Measurements from ENCODE around the gene MS4A10. TPM values are rescaled to one million over a fixed set of nuclear protein-coding genes. Genes with fewer than 3 reads are reported as not detected.
A peak's percentile ranks its signal among the peaks of the same experiment; 100 is the strongest.
"Not testable (repeated sequence)": the region's sequence is repeated elsewhere in the genome, so short reads cannot be mapped to it uniquely, and the experiment has no call there.

MS4A10 gene
- total RNA-seq: not detected
- long read RNA-seq: 0 reads

DNA sequence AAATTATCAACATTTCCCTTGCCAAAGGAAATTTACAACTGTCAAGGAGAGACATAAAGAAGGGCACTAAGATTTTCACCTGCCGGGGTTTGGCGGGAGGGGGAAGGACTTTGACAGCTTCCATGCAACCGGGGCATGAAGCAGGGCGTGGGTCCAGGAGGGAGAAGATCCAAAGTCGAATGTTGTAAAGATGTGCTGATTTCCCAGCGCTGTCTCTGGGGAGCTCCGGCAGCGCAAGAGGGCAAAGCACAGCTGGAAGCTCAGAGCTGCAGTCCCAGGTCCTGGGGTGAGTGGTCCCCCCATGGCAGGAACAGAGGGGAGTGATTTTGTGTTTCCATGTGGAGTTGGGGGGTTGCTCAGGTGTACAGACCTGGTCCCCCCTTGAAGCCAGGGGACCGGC lies at the start of gene MS4A10:
Gene MS4A10, plus strand, starts transcription at position 198 of the 400 bp plus-strand sequence. CDS start 5,003 bp downstream, outside the sequence.
- no peak for DNase-seq (ENCODE audit: low spot score)
- intact Hi-C loops (cut with DNase I): no loop called here

GRCh38 chr11:60739114-60739513 lies 46.0 kb upstream of the MS4A10 start:
- no peak for DNase-seq (ENCODE audit: low spot score)
- intact Hi-C loops (cut with DNase I): no loop called here

DNA sequence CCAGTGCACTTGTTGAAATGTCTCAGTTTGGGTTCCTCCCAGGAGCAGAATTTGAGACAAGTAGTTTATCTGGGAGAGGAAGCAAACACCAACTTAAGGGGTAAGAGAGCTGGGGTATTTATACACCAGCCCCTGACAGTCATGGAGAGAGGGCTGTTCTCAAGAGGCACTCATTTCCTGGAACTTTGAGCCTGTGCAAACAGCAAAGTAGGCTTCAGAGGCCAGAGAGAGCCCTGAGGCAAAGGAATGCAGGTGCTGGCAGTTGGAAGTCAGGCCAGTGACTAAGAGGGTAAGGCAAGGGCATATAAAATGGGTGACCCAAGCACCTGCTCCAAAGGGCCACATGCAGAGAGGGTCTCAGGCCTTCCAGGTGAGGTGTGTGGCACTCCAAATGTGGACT lies 44.6 kb upstream of the MS4A10 start:
- DNase-seq (ENCODE audit: low spot score): no peak
- intact Hi-C loops (cut with DNase I): no loop called here

DNA sequence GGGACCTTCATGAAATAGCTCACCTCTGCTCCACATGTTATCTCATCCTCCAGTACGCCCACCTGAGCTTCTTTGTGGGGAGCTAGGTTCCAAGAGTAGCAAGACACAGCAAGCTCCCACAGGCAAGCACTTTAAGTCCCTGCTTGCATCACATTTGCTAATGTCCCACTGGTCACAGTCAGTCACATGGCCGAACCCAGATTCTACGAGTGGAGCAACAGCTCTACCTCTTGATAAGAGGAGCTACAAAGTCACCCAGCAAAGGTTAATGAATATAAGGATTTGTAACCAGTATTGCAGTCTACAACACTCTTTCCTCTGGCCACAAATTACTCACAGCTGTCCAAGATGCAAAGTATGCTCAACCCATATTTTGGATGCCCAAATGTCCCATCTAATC lies 43.7 kb upstream of the MS4A10 start:
- no peak for DNase-seq (ENCODE audit: low spot score)

GRCh38 chr11:60743058-60743457 lies 42.1 kb upstream of the MS4A10 start:
- intact Hi-C loops (cut with DNase I): no loop called here
- no peak for DNase-seq (ENCODE audit: low spot score)

More for the DNA sequence above, 43.7 kb upstream of the MS4A10 start:
- intact Hi-C loops (cut with DNase I): no loop called here

GRCh38 chr11:60744114-60744513 lies 41.0 kb upstream of the MS4A10 start:
- DNase-seq (ENCODE audit: low spot score): no peak
- intact Hi-C loops (cut with DNase I): no loop called here

- peak; percentile 9 for DNase-seq (ENCODE audit: low spot score)
- intact Hi-C loops (cut with DNase I): no loop called here
These were observed 37.7 kb upstream of the MS4A10 start for GRCh38 chr11:60747359-60747873.

GRCh38 chr11:60748225-60748624 lies 36.9 kb upstream of the MS4A10 start:
- intact Hi-C loops (cut with DNase I): no loop called here

GRCh38 chr11:60748821-60749220 lies 36.3 kb upstream of the MS4A10 start:
- peak; percentile 26 for DNase-seq (ENCODE audit: low spot score)

More at GRCh38 chr11:60748225-60748624, 36.9 kb upstream of the MS4A10 start:
- peak; percentile 38 for DNase-seq (ENCODE audit: low spot score)

GRCh38 chr11:60750911-60751310 lies 34.2 kb upstream of the MS4A10 start:
- intact Hi-C loops (cut with DNase I): no loop called here
- no peak for DNase-seq (ENCODE audit: low spot score)

More at GRCh38 chr11:60748821-60749220, 36.3 kb upstream of the MS4A10 start:
- intact Hi-C loops (cut with DNase I): no loop called here

DNA sequence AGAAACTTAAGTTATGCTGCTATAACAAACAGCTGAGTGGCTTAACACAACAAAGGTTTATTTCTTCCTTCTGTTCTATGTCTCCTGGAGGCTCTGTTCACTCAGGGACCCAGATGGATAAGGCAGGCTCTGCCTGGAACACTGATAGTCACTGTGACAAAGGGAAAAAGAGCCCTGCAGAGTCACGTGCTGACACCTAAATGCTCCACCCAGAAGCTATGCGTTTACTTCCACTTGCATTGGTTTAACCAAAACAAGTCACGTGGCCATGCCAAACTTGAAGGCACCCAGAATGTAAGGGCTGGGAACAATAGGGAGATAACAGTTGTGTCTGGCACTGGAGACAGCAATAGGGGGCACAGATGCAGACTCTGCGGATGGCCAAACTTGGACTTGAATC lies 31.8 kb upstream of the MS4A10 start:
- intact Hi-C loops (cut with DNase I): no loop called here
- peak; percentile 5 for DNase-seq (ENCODE audit: low spot score)

DNA sequence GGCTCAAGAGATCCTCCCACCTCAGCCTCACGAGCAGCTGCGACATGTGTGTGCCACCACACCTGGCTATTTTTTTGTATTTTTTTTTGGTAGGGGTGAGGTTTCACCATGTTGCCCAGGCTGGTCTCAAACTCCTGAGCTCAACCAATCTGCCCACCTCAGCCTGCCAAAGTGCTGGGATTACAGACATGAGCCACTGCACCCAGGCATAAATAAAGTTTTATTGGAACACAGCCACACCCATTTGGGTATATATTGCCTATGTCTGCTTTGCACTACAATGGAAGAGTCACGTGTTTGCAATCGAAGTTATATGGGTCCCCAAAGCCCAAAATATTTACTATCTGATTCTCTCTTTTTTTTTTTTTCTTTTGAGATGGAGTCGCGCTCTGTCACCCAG lies 30.2 kb upstream of the MS4A10 start:
- intact Hi-C loops (cut with DNase I): no loop called here
- peak; percentile 14 for DNase-seq (ENCODE audit: low spot score)

GRCh38 chr11:60756307-60757032 lies 28.7 kb upstream of the MS4A10 start, which contains the start of gene MS4A15:
Gene MS4A15, plus strand, starts transcription at chr11:60756867. Its CDS starts 6,867 bp downstream, at chr11:60763734.
- intact Hi-C loops (cut with DNase I): no loop called here
- DNase-seq (ENCODE audit: low spot score): peak; percentile 15

DNA sequence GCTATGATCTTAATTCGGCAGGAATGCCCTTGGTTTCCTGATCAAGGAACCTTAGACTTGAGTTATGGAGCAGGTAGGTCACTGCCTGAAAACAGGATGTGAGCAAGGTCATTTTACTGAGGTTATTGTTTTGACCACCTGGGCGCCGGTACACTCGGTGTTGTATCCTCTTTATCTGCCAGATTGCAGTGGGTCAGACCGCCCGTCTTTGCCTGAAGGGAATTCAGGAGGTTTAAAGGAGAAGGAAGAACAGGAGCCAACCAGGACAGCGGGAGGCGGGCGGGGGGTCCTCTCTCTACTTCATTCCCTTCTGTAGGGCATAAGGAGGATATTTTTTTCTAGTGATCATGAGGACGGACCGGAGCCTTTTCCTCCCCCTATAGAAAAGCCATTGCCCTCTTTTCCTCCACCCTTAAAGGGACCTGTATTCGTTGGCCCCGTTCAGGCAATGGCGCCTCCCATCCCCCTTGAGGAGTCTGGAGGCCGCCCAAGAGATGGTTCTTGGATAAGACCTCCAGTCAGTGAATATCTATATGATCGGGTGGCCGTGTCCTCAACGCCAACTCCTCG lies 27.8 kb upstream of the MS4A10 start:
- intact Hi-C loops (cut with DNase I): no loop called here
- peak; percentile 49 for DNase-seq (ENCODE audit: low spot score)

GRCh38 chr11:60758671-60759070 lies 26.5 kb upstream of the MS4A10 start:
- DNase-seq (ENCODE audit: low spot score); intact Hi-C loops (cut with DNase I): not testable (repeated sequence)

GRCh38 chr11:60759438-60760225 lies 25.5 kb upstream of the MS4A10 start:
- intact Hi-C loops (cut with DNase I): not testable (repeated sequence)
- peak; percentile 36 for DNase-seq (ENCODE audit: low spot score)

GRCh38 chr11:60761436-60762190 lies 23.5 kb upstream of the MS4A10 start:
- intact Hi-C loops (cut with DNase I): no loop called here

DNA sequence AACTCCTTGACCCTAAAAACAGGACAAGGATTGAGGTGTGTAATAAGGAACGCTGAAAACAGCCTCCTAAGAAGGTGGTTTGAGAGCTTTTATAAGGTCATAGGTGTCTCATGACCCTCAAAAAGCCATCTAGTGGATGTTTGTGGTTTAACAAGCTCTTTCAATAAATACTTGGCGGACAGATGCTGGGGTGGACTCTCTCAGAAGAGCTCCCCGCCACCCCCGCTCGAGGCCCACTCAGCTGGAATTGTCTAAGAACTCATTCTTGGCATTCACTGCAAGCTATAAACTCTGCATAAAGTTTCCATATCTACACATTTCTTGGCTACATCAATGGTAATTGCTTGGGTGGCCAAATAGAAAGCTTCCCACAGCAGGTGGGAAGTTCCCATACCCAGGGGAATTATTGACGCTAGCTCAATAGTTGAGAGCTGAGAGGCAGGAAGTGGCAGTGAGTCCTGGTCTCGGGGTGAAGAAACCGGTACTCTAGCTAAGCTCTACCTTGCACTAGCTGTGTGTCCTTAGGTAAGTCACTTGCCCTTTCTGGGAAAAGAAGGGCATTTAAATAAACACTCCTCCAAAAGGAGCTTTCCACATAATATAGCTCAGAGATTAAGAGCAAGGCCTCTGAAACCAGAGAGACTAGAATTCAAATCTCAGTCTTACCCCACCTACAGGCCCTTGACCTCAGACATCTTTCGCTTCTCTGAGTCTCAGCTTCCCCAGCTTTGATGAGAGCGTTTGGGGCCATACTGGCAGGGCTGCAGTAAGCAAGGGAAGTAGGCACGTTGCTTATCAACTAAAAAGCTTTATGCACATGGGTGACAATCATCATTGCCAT lies 22.1 kb upstream of the MS4A10 start:
- intact Hi-C loops (cut with DNase I): no loop called here
- DNase-seq (ENCODE audit: low spot score): peak; percentile 14

More at GRCh38 chr11:60761436-60762190, 23.5 kb upstream of the MS4A10 start:
- DNase-seq (ENCODE audit: low spot score): peak; percentile 12

Measured in cardiac septum (tissue), 1 donor.